Measurements from ENCODE around the gene TTYH1.
"Not testable (repeated sequence)": the region's sequence is repeated elsewhere in the genome, so short reads cannot be mapped to it uniquely, and the experiment has no call there.

The TTYH1 gene

GRCh38 chr19:54462047-54462654 is 46.9 kb downstream of the TTYH1 start:
- FAIRE-seq, result no peak

GRCh38 chr19:54462655-54463530 is 47.6 kb downstream of the TTYH1 start:
- FAIRE-seq, result no peak

GRCh38 chr19:54463531-54464043 is 48.3 kb downstream of the TTYH1 start, which contains the start of gene LENG9:
Gene LENG9, minus strand, starts transcription at chr19:54463778. Its CDS starts 252 bp downstream, at chr19:54463526.
- peak; percentile 100 for FAIRE-seq

GRCh38 chr19:54464044-54464629 is 48.9 kb downstream of the TTYH1 start:
- FAIRE-seq, result no peak

- FAIRE-seq, result peak; percentile 62
These were observed 49.6 kb downstream of the TTYH1 start for GRCh38 chr19:54464630-54465425.

GRCh38 chr19:54465426-54466109 is 50.3 kb downstream of the TTYH1 start:
- no peak for FAIRE-seq

- FAIRE-seq, result not testable (repeated sequence)
These were observed 50.8 kb downstream of the TTYH1 start for GRCh38 chr19:54466110-54466480.

GRCh38 chr19:54469496-54469934 is 54.3 kb downstream of the TTYH1 start:
- FAIRE-seq, result no peak

- FAIRE-seq, result no peak
These were observed 55.1 kb downstream of the TTYH1 start for GRCh38 chr19:54470276-54470887.

- no peak for FAIRE-seq
These were observed 55.9 kb downstream of the TTYH1 start for GRCh38 chr19:54470991-54471782.

GRCh38 chr19:54473071-54473891 is 58.0 kb downstream of the TTYH1 start, which contains the start of gene CDC42EP5:
Gene CDC42EP5, minus strand, starts transcription at chr19:54473296. Its CDS starts 7,749 bp downstream, at chr19:54465547.
- FAIRE-seq, result peak; percentile 97

- no peak for FAIRE-seq
These were observed 58.7 kb downstream of the TTYH1 start for GRCh38 chr19:54473892-54474372.

GRCh38 chr19:54475706-54476105 is 60.4 kb downstream of the TTYH1 start:
- FAIRE-seq, result no peak

GRCh38 chr19:54477650-54478049 is 62.4 kb downstream of the TTYH1 start:
- no peak for FAIRE-seq

- peak; percentile 81 for FAIRE-seq
These were observed 63.5 kb downstream of the TTYH1 start for GRCh38 chr19:54478677-54479266.

- no peak for FAIRE-seq
These were observed 64.8 kb downstream of the TTYH1 start for GRCh38 chr19:54480051-54480450.

- no peak for FAIRE-seq
These were observed 66.2 kb downstream of the TTYH1 start for GRCh38 chr19:54481326-54481930.

GRCh38 chr19:54482889-54483288 is 67.6 kb downstream of the TTYH1 start:
- no peak for FAIRE-seq

GRCh38 chr19:54484451-54484850 is 69.2 kb downstream of the TTYH1 start:
- FAIRE-seq, result no peak

Data from G401.6 (cell line).